GM21367 (cell line): ENCODE data around the gene PATJ.
"Not testable (repeated sequence)": the region's sequence is repeated elsewhere in the genome, so short reads cannot be mapped to it uniquely, and the experiment has no call there.

Source experiments
- ATAC-seq: cut with Tn5 transposase; IDR thresholded peaks from one replicate; pipeline ENCODE4 v1.9.1; 2021; ENCODE audit not compliant: unreplicated experiment

PATJ gene

GRCh38 chr1:61887076-61887867 lies 145.0 kb downstream of the PATJ start:
- ATAC-seq = no peak

DNA sequence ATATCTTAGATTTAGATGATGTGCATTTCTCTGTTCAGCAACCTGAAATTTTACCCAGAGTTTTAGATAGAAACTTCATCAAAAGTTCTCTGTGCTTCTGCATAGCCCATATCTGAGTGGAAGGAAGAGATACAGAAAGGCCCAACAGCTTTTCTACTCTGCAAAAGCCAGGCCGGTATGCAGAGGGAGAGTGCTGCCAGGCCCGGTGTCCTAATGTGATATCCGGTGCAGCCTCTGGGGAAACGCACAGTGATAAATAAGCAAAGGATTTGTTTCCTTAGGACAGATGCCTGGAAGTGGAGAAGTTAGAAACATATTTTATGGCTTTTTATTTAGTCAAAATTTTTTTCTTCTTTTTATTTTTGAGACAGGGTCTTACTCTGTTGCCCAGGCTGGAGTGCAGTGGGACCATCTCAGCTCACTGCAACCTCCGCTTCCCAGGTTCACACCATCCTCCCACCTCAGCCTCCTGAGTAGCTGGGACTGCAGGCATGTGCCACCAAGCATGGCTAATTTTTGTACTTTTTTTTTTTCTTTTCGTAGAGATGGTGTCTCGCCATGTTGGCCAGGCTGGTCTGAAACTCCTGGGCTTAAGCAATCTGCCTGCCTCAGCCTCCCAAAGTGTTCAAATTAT lies 145.8 kb downstream of the PATJ start:
- no peak for ATAC-seq

DNA sequence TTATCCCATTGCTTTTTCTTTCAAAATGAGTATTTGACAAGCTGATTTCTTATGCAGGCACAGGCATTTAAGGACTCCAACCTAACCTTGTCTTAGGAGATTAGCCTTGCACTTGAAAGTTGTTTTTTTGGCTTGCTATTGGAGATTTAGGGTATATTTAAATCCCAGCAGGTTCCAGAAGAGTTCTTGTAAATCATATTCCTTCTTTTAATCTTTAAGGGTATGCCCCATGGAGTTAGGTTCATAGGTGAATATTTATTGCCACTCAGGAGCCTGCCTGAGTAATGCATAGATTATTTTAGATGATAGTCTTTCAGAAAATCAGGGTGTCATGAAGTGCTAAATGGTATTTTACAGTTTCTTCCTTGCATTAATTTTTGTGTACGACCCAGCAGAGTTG lies 146.5 kb downstream of the PATJ start:
- ATAC-seq = no peak

- ATAC-seq = not testable (repeated sequence)
These were observed 148.2 kb downstream of the PATJ start for GRCh38 chr1:61890435-61890834.

DNA sequence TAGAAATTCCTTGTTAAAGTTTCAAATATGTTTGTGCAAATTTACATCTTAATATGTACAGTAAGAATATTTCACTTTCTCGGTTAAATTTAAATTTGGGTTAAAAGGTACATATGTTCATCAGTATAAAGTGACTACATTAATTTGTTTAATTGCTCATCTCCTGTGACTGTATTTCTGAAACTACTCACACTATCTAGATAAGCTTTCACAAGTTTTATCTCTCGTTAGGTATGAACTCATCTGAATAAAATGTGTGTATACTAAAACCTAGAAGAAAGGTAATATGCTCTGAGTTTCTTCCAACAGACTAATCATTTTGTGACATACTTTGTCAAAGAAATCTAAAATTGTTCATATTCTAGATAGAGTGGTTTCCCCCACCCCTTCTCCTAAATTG lies 150.7 kb downstream of the PATJ start:
- ATAC-seq = no peak

- not testable (repeated sequence) for ATAC-seq
These were observed 152.0 kb downstream of the PATJ start for GRCh38 chr1:61894296-61894695.

GRCh38 chr1:61895175-61895574 lies 152.9 kb downstream of the PATJ start:
- no peak for ATAC-seq

DNA sequence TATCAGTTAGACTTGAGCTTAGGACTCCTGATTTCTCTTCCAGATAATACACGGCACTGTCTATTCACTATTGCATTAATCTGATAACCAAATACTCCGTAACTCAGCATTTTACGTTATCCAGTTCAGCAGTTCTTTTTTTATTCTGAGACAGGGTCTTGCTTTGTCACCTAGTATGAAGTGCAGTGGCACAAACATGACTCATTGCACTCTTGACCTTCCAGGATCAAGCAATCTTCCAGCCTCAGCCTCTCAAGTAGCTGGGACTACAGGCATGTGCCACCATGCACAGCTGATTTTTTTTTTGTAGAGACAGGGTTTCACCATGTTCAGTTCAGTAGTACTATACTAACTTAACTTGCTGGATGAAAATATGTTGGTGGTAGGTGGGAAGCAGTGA lies 156.4 kb downstream of the PATJ start:
- no peak for ATAC-seq

DNA sequence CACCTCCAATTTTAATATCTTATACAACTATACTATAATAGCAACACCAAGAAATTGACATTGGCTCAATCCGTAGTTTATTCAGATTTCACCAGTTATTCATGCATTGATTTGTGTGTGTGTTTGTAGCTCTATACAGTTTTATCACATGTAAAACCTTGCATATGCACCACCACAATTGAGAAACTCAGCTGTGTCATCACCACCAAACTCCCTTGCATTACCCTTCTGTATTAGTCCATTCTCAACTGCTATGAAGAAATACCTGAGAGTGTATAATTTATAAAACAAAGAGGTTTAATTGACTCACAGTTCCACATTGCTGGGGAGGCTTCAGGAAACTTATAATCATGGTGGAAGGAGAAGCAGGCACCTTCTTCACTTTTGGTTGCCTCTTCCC lies 162.1 kb downstream of the PATJ start:
- no peak for ATAC-seq

- ATAC-seq = no peak
These were observed 164.8 kb downstream of the PATJ start for GRCh38 chr1:61907102-61907501.

DNA sequence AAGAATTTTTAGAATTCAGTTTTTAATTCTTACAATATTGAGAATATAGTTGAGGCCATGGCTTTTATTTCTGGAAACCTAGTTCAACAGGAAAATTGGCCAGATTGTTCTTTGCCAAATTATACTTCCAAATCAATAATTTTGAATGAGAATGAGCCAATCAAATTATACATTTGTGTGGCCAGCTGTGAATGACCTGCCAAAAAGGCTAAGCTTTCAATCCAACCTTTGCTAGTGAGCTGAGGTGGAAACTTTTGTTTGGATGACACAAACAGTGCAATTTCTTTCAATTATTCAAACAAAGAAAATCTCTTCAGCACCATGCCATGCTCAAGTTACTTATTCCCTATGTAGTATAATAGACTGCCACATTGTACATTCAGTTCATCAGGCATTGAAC lies 167.8 kb downstream of the PATJ start:
- ATAC-seq = no peak

DNA sequence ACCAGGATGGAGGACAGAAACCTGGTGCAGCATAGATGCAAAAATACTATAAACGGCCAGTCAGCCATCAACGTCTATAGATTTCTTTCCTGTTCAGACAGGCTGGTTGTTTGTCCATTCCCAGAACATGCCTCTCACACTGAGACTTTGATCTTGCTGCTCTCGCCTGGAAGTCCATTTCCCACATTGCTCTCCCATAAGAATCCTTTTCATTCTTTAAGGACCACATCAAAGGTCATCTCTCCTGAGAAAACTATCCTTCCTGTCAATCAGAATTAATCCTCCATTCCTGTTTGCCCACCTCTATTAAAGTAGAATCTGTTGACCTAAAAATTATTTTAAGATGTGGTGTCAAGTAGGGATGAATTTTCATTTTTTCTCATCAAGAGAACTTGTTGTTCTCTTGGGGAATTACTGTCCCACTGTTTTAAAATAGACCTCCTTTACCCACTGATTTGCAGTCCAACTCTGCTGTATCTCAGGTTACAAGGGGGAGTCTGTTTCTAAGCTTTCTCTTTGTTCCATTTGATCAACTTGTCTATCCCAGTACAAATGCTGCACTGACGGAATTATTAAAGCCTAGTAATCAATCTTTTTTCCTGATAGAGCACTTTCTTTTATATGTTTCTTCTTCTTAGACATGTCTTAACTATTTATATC lies 172.7 kb downstream of the PATJ start:
- ATAC-seq = no peak

DNA sequence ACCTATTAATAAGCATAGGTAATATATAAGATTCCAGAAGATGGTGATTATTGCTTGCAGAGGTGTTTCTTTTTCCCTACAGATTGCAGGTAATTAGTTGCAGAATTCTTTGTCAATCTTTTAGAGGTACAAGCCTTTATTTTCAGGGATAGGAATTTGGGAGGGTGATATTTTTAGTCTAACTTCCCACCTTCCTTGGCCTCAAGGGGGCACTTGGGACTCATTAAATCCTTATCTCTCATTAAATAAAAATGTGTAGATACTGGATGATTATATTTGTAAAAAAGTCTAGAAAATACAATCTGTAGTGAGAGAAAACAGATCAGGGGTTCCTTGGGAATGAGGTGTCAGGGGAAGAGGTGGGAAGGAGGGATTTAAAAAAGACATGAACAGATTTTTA lies 179.2 kb downstream of the PATJ start:
- no peak for ATAC-seq

GRCh38 chr1:61922950-61923480 lies 180.7 kb downstream of the PATJ start:
- no peak for ATAC-seq

- no peak for ATAC-seq
These were observed 183.5 kb downstream of the PATJ start for GRCh38 chr1:61925591-61926298.

- no peak for ATAC-seq
These were observed 184.3 kb downstream of the PATJ start for GRCh38 chr1:61926597-61926996.

DNA sequence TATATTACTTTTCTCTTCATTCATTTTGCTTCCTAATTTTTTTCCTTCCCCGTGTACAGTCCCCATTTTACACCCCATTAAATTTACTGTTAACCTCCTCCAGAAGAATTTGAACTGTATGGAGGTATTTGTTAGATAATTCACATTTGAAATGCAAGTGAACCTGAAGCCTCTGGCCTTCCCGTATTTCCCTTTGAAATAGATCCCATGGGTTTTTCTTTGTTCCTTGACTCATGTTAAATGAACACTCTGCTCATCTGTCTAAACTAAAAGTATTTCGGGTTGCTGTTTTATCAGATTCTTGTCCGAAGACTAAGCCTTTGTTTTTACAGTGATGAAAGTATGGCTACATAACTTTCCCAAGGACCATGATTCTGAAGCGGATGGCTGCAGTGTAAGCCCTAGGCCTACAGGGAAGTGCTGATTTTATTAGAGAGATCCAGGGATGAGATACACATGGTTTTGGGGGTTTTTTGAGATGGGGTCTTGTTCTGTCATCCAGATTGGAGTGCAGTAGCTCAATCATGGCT lies 187.9 kb downstream of the PATJ start:
- no peak for ATAC-seq

DNA sequence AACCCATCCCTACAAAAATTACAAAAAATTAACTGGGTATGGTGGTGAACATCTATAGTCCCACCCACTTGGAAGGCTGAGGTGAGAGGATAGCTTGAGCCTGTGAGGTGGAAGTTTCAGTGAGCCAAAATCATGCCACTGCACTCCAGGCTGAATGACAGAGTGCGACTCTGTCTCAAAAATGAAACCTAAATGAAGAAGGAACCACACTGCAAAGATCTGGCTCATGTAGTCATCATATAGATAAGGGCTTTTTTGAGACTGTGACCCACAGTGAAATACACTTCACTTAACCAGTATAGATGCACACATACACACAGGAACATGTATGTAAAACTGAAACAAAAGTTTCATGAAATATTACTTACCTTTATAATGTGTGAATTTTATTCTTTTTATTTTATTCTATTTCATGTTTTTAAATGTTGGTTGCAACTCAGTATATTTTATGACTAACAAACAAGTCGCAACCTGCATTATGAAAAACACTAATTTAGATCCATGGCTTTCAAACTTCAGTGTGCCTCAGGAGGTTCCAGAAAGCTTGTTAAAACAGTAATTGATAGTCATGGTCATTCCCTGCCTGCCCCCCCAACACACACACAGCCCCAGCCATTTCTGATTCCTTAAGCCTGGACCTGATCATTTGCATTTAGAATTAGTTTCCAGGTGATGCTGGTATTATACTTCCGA lies 189.5 kb downstream of the PATJ start:
- no peak for ATAC-seq

- ATAC-seq = no peak
These were observed 193.2 kb downstream of the PATJ start for GRCh38 chr1:61935516-61935915.

- ATAC-seq = no peak
These were observed 194.6 kb downstream of the PATJ start for GRCh38 chr1:61936839-61937238.
